ENCODE data around the gene UBL5. TPM values are rescaled to one million over a fixed set of nuclear protein-coding genes. Genes with fewer than 3 reads are reported as not detected.

UBL5 gene
- polyA plus RNA-seq, 10 donors: 152 to 220 (median 187) TPM

DNA sequence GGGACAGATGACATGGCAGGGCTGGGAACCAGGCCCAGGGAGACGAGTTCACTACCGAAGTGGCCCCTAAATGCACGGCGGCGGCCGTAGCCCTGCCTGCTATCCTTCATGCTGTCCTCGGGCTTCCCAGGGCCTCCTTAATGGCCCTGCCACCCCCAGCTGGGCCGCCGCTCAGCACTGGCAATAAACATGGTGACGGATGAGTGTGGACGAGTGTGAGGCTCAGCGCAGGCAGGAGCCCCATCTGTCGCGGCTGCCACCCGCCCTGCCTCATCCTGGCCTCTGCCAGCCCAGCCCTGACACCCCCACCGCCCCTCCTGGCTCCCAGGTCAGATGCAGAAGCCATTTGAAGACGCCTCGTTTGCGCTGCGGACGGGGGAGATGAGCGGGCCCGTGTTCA, 21.0 kb downstream of the UBL5 start:
- DNase-seq: no peak

DNA sequence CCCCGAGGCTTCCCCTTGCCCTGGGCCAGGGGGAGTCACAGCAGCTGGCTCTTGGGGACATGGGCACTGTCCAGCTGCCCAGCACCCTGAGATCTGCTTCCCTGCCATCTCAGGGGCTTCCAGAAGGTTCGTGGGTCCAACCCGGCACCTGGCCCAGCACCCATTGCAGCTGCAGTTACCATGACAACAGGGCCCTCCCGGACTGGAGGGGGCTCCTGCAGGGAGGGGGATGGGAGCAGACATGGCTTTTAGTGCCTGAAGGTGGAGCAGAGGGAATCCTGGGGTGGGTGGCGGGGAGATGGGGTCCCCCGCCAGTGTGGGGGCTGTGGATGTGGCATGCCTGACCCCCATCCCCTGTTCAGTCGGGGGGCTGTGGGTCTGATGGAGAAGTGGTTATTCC, 22.1 kb downstream of the UBL5 start:
- no peak for DNase-seq

DNA sequence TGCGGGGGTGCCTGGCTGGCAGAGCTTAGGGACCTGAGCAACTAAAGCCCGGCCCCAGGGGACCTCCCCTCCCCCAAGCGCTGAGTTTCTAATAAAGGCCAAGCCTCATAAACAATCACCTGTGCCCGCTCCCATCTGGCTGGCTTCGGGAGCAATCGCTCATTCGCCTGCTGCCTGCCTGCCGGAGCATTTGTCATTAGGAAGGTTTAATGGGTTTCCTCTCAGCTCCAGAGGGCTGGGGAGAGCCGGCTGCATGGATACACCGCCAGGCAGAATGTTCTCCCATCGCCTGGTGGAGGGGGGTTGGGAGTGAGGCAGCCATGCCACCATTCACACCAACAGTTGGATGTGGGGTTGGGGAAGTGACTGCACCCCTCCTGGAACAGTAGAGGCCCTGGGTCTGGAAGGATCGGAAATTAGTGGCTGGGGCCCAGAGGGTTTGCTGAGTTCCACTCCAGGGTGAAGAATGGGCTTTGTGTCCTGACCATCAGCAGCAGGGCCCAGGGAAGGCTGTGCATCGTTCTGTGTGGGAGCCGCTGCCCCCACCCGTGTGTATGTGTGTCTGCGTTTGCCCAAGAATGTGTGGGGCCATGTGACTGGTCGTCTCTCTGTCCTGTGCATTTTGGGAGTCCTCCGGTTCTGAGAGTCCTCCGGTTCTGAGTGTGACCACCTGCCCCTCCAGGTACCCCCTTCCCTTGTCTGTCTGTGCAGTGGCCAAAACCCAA, 22.7 kb downstream of the UBL5 start:
- DNase-seq: no peak

- DNase-seq: no peak
Measured at GRCh38 chr19:9854282-9854846, 26.6 kb downstream of the UBL5 start.

- no peak for DNase-seq
Measured at GRCh38 chr19:9856609-9857008, 28.9 kb downstream of the UBL5 start.

- DNase-seq: no peak
Measured at GRCh38 chr19:9857076-9857721, 29.5 kb downstream of the UBL5 start.

DNA sequence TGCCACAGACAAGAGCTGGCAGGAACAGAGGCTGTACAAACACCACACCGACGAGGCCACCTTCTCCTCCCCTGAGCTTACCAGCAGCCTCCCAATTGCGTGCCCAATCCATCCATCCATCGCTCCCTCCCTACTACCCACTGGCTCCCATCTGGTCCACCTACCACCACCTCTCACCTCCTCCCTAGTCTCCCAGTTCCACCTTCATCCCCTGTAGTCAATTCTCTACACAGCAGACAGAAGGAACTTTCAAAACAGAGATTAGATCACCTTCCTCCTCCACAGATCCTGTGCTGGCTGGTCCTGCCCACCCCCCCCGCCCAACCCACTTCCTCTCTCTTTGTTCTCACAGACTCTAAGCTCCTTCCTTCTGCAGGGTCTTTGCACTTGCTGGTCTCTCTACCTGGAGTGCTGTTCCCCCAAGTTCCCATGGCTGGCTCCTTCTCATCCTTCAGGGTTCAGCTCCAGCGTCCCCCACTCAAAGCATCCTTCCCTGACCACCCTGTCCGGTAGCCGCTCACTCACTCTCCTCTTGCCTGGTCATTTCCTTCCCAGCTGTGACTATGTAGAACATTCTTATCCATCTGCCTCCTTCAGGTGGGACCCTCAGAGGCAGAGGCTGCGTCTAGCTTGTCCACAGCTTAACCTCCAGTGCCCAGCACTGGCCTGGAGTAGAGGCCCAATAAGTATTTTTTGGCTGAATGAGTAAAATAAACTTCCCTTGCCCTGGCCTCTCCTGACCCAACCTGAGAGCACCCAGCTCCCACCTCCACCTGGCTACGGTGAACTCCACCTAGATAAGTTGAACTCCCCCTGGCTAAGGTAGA, 30.4 kb downstream of the UBL5 start:
- DNase-seq: no peak

GRCh38 chr19:9858766-9859165, 31.0 kb downstream of the UBL5 start:
- no peak for DNase-seq

DNA sequence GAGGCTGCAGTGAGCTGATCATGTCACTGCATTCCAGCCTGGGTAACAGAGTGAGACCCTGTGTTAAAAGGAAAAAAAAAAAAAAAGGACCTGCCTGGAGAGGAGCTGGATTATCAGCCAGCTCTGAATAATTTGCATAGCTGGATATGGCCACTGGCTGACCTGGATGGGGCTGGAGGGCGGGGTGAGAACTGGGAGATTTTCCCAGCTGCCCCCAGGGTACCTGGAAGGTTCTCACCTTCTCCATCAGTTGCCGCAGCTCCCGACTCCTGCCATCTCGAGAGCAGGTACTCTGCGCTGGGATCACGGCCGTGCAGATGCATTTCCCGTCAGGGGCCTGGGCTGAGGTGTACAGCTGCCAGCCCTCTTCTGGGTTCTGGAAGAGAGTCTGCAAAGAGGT, 32.7 kb downstream of the UBL5 start:
- no peak for DNase-seq

DNA sequence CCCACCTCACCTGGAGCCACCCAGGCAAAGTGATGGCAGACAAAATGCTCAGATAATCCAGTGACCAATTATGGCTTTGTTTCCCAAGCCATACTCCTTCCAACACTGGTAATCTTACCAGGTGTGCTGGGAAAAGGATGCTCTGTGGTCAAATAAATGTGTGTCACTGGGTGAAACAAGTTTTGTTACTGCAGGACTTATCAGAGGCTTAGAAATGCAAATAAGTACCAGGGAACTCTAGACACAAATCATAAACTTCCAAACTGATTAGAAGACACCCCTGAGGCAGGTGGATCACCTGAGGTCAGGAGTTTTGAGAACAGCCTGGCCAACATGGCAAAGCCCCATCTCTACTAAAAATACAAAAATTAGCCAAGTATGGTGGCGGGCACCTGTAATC, 33.8 kb downstream of the UBL5 start:
- DNase-seq: no peak

GRCh38 chr19:9862938-9863337, 35.2 kb downstream of the UBL5 start:
- DNase-seq: no peak

- no peak for DNase-seq
Measured at GRCh38 chr19:9863759-9864158, 36.0 kb downstream of the UBL5 start.

DNA sequence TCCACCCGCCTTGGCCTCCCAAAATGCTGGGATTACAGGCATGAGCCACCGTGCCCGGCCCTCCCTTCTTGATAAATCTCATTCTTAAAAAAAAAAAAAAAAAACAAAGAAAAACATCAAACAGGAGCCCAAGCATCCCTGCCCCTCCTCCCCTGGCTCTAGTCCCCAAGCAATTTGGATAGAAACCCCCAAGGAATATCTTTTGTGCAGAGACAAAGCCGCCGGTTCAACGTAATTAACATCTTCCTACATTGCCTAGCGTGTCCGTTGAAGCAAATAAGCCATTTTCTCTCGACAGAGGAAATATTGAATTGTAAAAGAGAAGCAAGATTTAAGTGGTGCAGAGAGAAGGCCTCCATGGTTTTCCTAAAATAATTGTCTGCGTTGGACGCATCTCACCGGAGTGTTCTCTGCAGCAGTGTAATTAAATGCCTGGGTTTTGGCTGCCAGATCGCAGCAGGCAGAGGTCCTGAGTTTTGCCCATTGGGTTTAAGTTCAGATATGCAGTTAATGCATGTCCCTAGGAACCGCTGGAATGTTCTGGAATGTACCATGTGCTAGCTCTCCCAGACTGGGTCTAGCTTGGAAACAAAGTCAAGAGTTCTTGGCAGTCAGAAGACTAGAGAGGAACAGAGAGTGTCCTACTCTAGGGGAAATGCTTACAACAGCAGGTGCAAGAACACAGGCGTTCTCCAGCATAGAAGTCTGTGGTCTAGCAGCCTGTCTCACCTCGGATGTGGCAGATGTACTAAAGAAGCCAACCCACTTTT, 38.2 kb downstream of the UBL5 start:
- peak in 1 of 3 donors; percentile 53 for DNase-seq

GRCh38 chr19:9868983-9869617, 41.4 kb downstream of the UBL5 start:
- peak in 1 of 3 donors; percentile 42 for DNase-seq

DNA sequence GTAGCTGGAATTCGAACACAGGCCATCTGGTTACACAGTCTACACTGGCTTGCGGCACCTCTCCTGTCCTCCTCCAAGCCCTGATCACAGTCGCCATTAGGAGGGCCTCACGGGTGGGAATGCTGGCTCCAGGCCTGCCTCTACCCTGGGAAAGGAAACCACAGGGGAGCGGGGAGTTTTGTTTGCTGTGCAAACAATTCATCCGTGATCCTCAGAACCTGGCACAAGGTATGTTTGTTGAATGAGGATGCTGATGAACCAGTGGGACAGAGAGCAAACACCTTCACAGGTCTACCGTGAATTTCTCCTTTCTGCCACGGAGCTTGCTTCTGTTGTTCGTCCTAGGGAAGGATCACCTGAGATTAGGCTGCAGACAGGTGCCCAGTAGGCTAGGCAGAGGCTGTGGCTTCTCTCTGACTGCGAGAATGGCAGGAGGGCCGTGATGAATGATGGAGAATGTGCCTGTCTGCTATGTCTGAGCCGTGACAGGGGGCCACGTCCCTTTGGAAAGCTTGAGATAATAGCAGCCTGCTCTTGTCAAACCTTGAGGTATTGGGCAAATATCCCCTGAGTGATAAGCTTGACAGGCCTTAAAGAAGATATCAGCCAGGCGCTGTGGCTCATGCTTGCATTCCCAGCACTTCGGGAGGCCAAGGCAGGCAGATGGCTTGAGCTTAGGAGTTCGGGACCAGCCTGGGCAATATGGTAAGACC, 44.1 kb downstream of the UBL5 start:
- no peak for DNase-seq

GRCh38 chr19:9872618-9873242, 45.0 kb downstream of the UBL5 start:
- no peak for DNase-seq

- no peak for DNase-seq
Measured at GRCh38 chr19:9875031-9875627, 47.4 kb downstream of the UBL5 start.

GRCh38 chr19:9875796-9876195, 48.1 kb downstream of the UBL5 start:
- DNase-seq: no peak

GRCh38 chr19:9877780-9878510, 50.2 kb downstream of the UBL5 start:
- peak in 1 of 3 donors; percentile 41 for DNase-seq
